Sigmoid colon (tissue), 7 donors: ENCODE measurements around the gene ANKRD33. TPM values are rescaled to one million over a fixed set of nuclear protein-coding genes. Genes with fewer than 3 reads are reported as not detected.

ENCODE experiments used
- DNase-seq: peaks from one replicate; pipeline ENCODE4 v3.0.0-alpha.2; 2019
- H3K27ac ChIP-seq, 4 donors: fragments of 200-600 bp; sonication (generic); one replicate each; pipeline ENCODE4 v1.5.1; 2016 to 2019; ENCODE audit warnings: mild to moderate bottlenecking in 1 of 4
- H3K27me3 ChIP-seq, 3 donors: fragments of 200-600 bp; sonication (generic); one replicate each; pipeline ENCODE4 v1.5.1; 2019; ENCODE audit warnings: mild to moderate bottlenecking in 1 of 3
- H3K36me3 ChIP-seq, 4 donors: fragments of 200-600 bp; sonication (generic); one replicate each; pipeline ENCODE4 v1.5.1; 2016 to 2019
- H3K4me1 ChIP-seq, 4 donors: fragments of 200-600 bp; sonication (generic); one replicate each; pipeline ENCODE4 v1.5.1; 2017 to 2019
- H3K4me3 ChIP-seq, 4 donors: fragments of 200-600 bp; sonication (generic); one replicate each; pipeline ENCODE4 v1.5.1; 2017 to 2019; ENCODE audit warnings: mild to moderate bottlenecking in 2 of 4, moderate library complexity in 1 of 4
- H3K9me3 ChIP-seq, 4 donors: fragments of 200-600 bp in 3 of 4; sonication (generic) in 3 of 4; one replicate each; pipeline versions ENCODE4 v1.5.1 to v1.6.1; 2013 to 2019
- CTCF ChIP-seq, 4 experiments: fragments of 450-650 bp in 3 of 4; fragments of 200-600 bp in 1 of 4; IDR thresholded peaks; one replicate each; pipeline ENCODE4 v1.5.1; 2016 to 2019; ENCODE audit warnings: antibody characterized with exemption in 4 of 4, mild to moderate bottlenecking in 3 of 4, moderate library complexity in 2 of 4
- EP300 ChIP-seq, 4 donors: sonication (generic); formaldehyde crosslinking; IDR thresholded peaks; one replicate each; pipeline ENCODE4 v1.6.1; 2017; ENCODE audit warnings: antibody characterized with exemption in 4 of 4
- POLR2A ChIP-seq, 2 donors: fragments of 450-650 bp; IDR thresholded peaks; one replicate each; pipeline ENCODE4 v1.6.1; 2016; ENCODE audit warnings: antibody characterized with exemption in 2 of 2, mild to moderate bottlenecking in 2 of 2, moderate library complexity in 2 of 2
- POLR2AphosphoS5 ChIP-seq, 4 donors: sonication (generic); formaldehyde crosslinking; IDR thresholded peaks; one replicate each; pipeline ENCODE4 v1.6.1; 2017; ENCODE audit warnings: antibody characterized with exemption in 4 of 4
- WGBS, 2 donors: extraction: QIAGEN DNeasy Blood & Tissue Kit; methylation state at CpG; one replicate each; pipeline ENCODE4 v1.1.7; 2013; 5-methylcytosine and 5-hydroxymethylcytosine counted together
- intact Hi-C: fragments of 100-400 bp; cut with DNase I; formaldehyde crosslinking; loops from one replicate; pipeline ENCODE4 v1.15.1; 2023
- polyA plus RNA-seq, 3 donors: library from polyadenylated mRNA; stranded (reverse); fragments of 200-250 nt; gene quantifications; one replicate each; pipeline ENCODE4 v1.2.3, GENCODE V29; 2013
- total RNA-seq, 4 donors: library from RNA; depleted of rRNA; stranded (reverse); fragments of >200 nt; gene quantifications; one replicate each; pipeline ENCODE4 v1.1.0, GENCODE V29; 2016
- donor health status: healthy with polysubstance abuse.
- donor health status: Bipolar disorder and iron deficiency.
- donor health status: healthy.

The ANKRD33 gene
- total and polyA plus RNA-seq, 7 donors: 0.16 TPM; not detected in 6

DNA sequence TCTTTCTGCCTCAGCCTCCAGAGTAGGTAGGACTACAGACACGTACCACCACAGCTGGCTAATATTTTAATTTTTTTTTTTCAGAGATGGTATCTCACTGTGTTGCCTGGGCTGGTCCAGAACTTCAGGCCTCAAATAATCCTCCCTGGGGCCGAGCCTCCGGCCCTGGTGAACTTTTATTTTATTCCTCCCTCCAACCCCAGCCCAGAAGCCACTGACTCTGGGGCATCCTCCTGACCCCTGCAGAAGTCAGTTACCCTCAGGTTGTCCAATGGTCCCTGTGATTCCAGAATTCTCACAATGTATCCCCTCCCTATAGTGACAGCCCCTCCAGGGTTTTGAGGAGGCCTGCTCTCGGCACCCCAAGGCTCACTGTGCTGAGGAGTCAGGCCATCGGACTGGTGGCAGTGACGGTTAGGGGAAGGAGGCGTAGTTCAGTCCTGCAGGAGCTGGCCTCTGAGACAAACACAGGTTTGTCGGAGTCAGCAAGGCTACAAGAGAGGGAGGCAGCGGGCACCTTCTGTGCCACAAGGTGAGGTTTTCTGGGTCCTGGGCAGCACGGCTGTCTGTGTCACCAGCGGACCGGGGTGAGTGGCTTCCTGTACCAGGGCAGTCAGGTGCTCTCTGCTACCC, 20.0 kb upstream of the ANKRD33 start:
- intact Hi-C loops: no loop called here
- peaks cover 0 to 28% (median 26%) of the 10 kb centered on the region in 4 donors for H3K4me1 ChIP-seq
- no peak overlapping the region for H3K27ac ChIP-seq
- WGBS, 2 donors: 90 to 94% methylated on average over 12 of the region's 12 CpGs
- no peak for DNase-seq
- H3K9me3 ChIP-seq: no peaks in the 10 kb centered on the region
- H3K27me3 ChIP-seq: peaks cover 27 to 77% (median 48%) of the 10 kb centered on the region in 3 donors
- TF ChIP-seq EP300 (IDR thresholded peaks at IDR 0.05) (no peak), POLR2AphosphoS5 (IDR thresholded peaks at IDR 0.05) (no peak), CTCF (IDR thresholded peaks at IDR 0.05) (no peak), POLR2A (IDR thresholded peaks at IDR 0.05) (no peak)
- H3K36me3 ChIP-seq: no peaks in the 10 kb centered on the region
- no peak overlapping the region for H3K4me3 ChIP-seq

- H3K9me3 ChIP-seq: no peaks in the 10 kb centered on the region
- H3K27me3 ChIP-seq: peaks cover 20 to 67% (median 38%) of the 10 kb centered on the region in 3 donors
- no peak for DNase-seq
- no peaks in the 10 kb centered on the region for H3K36me3 ChIP-seq
- H3K27ac ChIP-seq: no peak overlapping the region
- H3K4me3 ChIP-seq: peak overlapping the region in 3 of 4 donors; percentile 40 to 43 (median 43)
- intact Hi-C loops: no loop called here
- no peak for TF ChIP-seq CTCF (IDR thresholded peaks at IDR 0.05)
- no peak for TF ChIP-seq POLR2AphosphoS5 (IDR thresholded peaks at IDR 0.05)
- no peak for TF ChIP-seq POLR2A (IDR thresholded peaks at IDR 0.05)
- no peak for TF ChIP-seq EP300 (IDR thresholded peaks at IDR 0.05)
- H3K4me1 ChIP-seq: peaks cover 0 to 23% (median 21%) of the 10 kb centered on the region in 4 donors
- 3 to 8% methylated on average over 67 of the region's 67 CpGs for WGBS, 2 donors
Observed at GRCh38 chr12:51868821-51869495, 18.9 kb upstream of the ANKRD33 start.

- WGBS, 2 donors: 40 to 51% methylated on average over 20 of the region's 20 CpGs
- Histone ChIP-seq H3K4me3 (peak overlapping the region in 3 of 4 donors; percentile 40 to 43 (median 43)), H3K27me3 (peaks cover 19 to 61% (median 33%) of the 10 kb centered on the region in 3 donors), H3K9me3 (no peaks in the 10 kb centered on the region), H3K36me3 (no peaks in the 10 kb centered on the region), H3K27ac (no peak overlapping the region), H3K4me1 (peaks cover 0 to 17% (median 16%) of the 10 kb centered on the region in 4 donors)
- DNase-seq: no peak
- intact Hi-C loops: no loop called here
- TF ChIP-seq EP300 (IDR thresholded peaks at IDR 0.05): no peak
- TF ChIP-seq POLR2AphosphoS5 (IDR thresholded peaks at IDR 0.05): no peak
- TF ChIP-seq CTCF (IDR thresholded peaks at IDR 0.05): no peak
- no peak for TF ChIP-seq POLR2A (IDR thresholded peaks at IDR 0.05)
Observed at GRCh38 chr12:51869496-51869865, 18.4 kb upstream of the ANKRD33 start.

DNA sequence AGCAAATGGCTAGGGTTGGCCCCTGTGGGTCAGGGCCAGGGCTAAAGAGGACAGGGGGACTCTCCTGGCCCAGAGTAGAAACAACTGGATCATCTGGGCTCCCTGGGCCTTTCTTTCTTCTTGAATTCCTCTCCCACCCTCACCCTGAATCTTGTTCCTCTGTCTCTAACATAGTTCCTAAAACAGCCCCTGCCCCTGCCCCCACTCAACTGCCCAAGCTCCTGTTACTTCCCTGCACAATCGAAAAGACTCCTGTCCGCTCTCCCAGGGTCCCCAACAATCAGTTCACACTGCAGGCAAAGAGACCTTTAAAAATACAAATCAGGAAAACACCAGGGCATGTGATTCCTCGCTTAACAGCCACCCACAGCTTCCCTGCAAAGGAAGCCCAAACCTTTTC, 18.0 kb upstream of the ANKRD33 start:
- Histone ChIP-seq H3K27ac (no peak overlapping the region), H3K9me3 (no peaks in the 10 kb centered on the region), H3K4me3 (no peak overlapping the region), H3K27me3 (peaks cover 16 to 57% (median 32%) of the 10 kb centered on the region in 3 donors), H3K4me1 (peaks cover 0 to 13% (median 12%) of the 10 kb centered on the region in 4 donors), H3K36me3 (no peaks in the 10 kb centered on the region)
- TF ChIP-seq CTCF (IDR thresholded peaks at IDR 0.05) (no peak), POLR2AphosphoS5 (IDR thresholded peaks at IDR 0.05) (no peak), EP300 (IDR thresholded peaks at IDR 0.05) (no peak), POLR2A (IDR thresholded peaks at IDR 0.05) (no peak)
- DNase-seq: no peak
- WGBS, 2 donors: 54 to 84% methylated on average over 3 of the region's 3 CpGs
- intact Hi-C loops: no loop called here
